ENCODE data around the gene TSPAN8.

TSPAN8 gene

DNA sequence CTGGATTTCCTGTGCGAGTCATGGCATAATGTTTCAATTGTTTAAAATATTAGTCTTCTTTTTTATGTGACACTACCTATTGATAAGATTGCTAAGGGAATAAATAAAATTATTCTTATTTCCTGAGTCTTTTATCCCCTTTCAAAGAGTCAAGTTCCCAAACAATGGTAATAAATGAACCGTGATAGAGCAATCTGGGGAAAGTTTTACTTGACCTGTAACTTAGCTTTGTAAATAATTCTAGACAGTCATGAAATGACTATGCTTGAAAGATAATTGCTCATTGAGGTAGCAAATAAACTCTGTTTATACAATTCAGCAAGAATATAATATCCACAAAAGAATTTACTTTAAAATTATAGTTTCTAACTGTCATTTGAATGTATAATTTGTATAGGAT, 82.1 kb downstream of the TSPAN8 start:
- H3K4me1 Mint-ChIP-seq (ENCODE audit: low read depth in 2 of 2) = no peaks in the 10 kb centered on the region
- H3K4me3 Mint-ChIP-seq = no peak overlapping the region
- no peaks in the 10 kb centered on the region for H3K36me3 Mint-ChIP-seq (ENCODE audit: insufficient read depth)
- no peak overlapping the region for H3K27ac Mint-ChIP-seq
- no peak for DNase-seq
- H3K27me3 Mint-ChIP-seq = no peaks in the 10 kb centered on the region
- peaks cover 8 to 12% of the 10 kb centered on the region in 2 donors for H3K9me3 Mint-ChIP-seq
- no peak for ATAC-seq (replicated peaks)
